Activated B cell treated with CpG ODN at 0.5 μM for 24 hours (primary cell): ENCODE results near the gene PRPF8. TPM values are rescaled to one million over a fixed set of nuclear protein-coding genes. Genes with fewer than 3 reads are reported as not detected.

Experiments
- ATAC-seq: fragments of 200-7000 bp; cut with Tn5 transposase; one replicate; pipeline ENCODE4 v1.10.0; 2021; ENCODE audit warnings: low read depth, mild to moderate bottlenecking, moderate library complexity
- CTCF ChIA-PET: fragments of 350-600 bp; sonication (Branson Sonifier 250); formaldehyde crosslinking; loops from one replicate; lab custom pipeline; 2021; ENCODE audit warnings: antibody characterized with exemption; lab: Charles Lee
- POLR2A ChIA-PET: fragments of 350-600 bp; sonication (Branson Sonifier 250); formaldehyde crosslinking; loops from one replicate; lab custom pipeline; 2021; ENCODE audit warnings: antibody characterized with exemption; lab: Charles Lee
- DNase-seq: peaks from one replicate; pipeline ENCODE4 v3.0.0; 2022
- H3K27ac Mint-ChIP-seq: one replicate; pipeline ENCODE4 v1.8.0; 2020; ENCODE audit warnings: mixed read lengths
- H3K27me3 Mint-ChIP-seq: one replicate; pipeline ENCODE4 v1.8.0; 2021; ENCODE audit warnings: mixed read lengths
- H3K36me3 Mint-ChIP-seq: one replicate; pipeline ENCODE4 v1.8.0; 2021; ENCODE audit warnings: low read depth, mixed read lengths
- H3K4me1 Mint-ChIP-seq: one replicate; pipeline ENCODE4 v1.8.0; 2021; ENCODE audit warnings: mixed read lengths
- H3K4me3 Mint-ChIP-seq: one replicate; pipeline ENCODE4 v1.8.0; 2020; ENCODE audit warnings: mild to moderate bottlenecking, mixed read lengths
- H3K9me3 Mint-ChIP-seq: one replicate; pipeline ENCODE4 v1.8.0; 2020; ENCODE audit warnings: mixed read lengths
- intact Hi-C: fragments of 100-400 bp; cut with micrococcal nuclease; formaldehyde crosslinking; loops from one replicate; pipeline ENCODE4 v1.15.1; 2024
- total RNA-seq: library from RNA; stranded (reverse); gene quantifications from 2 replicates; pipeline ENCODE4 v1.2.3, GENCODE V29; 2022
- TF ChIP-seq, protein P1 (sequence below): fragments of 200-600 bp; IDR thresholded peaks from one replicate; pipeline ENCODE4 v1.8.0; 2022; ENCODE audit warnings: antibody characterized with exemption, mild to moderate bottlenecking

PRPF8 gene
- total RNA-seq, 1 donor from 2014 or later = 442 TPM

DNA sequence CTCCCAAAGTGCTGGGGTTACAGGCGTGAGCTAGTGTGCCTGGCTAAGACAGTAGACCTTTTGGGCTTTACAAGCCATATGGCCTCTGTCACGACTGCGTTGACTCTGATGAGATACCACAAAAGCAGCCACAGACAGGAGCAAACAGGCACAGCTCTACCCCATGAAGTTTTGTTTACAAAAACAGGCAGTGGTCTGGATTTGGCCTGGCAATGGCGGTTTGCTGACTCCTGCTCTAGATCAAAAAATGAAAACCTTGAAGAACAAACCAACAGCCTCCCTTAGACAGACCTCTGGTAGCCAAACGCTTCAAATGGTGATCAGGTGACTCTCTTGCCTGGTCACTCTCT is 76.7 kb downstream of the PRPF8 start:
- H3K4me3 Mint-ChIP-seq = no peak overlapping the region
- H3K9me3 Mint-ChIP-seq = no peaks in the 10 kb centered on the region
- H3K4me1 Mint-ChIP-seq = peaks cover 36% of the 10 kb centered on the region
- H3K36me3 Mint-ChIP-seq = peaks cover 63% of the 10 kb centered on the region
- ChIA-PET POLR2A (interaction anchor here (0.6 to 17.0 kb wide), 17 partner anchors 11 to 92 kb away, joined by 3 to 336 read pairs (median 12); partner anchors contain the start of genes INPP5K, PITPNA, PRPF8 and RILP), CTCF (interaction anchor here (0.7 to 2.8 kb wide), 6 partner anchors 19 to 243 kb away, joined by 3 to 27 read pairs (median 5); partner anchors contain the start of gene SCARF1)
- intact Hi-C loops = loop anchor here (1.0 kb wide), 3 partner anchors 15 to 31 kb away; partner anchors contain the start of gene SLC43A2
- ATAC-seq (no peak), DNase-seq (no peak)
- H3K27me3 Mint-ChIP-seq = no peaks in the 10 kb centered on the region
- H3K27ac Mint-ChIP-seq = peak overlapping the region; percentile 86
- TF ChIP-seq, protein P1, sequence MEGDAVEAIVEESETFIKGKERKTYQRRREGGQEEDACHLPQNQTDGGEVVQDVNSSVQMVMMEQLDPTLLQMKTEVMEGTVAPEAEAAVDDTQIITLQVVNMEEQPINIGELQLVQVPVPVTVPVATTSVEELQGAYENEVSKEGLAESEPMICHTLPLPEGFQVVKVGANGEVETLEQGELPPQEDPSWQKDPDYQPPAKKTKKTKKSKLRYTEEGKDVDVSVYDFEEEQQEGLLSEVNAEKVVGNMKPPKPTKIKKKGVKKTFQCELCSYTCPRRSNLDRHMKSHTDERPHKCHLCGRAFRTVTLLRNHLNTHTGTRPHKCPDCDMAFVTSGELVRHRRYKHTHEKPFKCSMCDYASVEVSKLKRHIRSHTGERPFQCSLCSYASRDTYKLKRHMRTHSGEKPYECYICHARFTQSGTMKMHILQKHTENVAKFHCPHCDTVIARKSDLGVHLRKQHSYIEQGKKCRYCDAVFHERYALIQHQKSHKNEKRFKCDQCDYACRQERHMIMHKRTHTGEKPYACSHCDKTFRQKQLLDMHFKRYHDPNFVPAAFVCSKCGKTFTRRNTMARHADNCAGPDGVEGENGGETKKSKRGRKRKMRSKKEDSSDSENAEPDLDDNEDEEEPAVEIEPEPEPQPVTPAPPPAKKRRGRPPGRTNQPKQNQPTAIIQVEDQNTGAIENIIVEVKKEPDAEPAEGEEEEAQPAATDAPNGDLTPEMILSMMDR = no peak

DNA sequence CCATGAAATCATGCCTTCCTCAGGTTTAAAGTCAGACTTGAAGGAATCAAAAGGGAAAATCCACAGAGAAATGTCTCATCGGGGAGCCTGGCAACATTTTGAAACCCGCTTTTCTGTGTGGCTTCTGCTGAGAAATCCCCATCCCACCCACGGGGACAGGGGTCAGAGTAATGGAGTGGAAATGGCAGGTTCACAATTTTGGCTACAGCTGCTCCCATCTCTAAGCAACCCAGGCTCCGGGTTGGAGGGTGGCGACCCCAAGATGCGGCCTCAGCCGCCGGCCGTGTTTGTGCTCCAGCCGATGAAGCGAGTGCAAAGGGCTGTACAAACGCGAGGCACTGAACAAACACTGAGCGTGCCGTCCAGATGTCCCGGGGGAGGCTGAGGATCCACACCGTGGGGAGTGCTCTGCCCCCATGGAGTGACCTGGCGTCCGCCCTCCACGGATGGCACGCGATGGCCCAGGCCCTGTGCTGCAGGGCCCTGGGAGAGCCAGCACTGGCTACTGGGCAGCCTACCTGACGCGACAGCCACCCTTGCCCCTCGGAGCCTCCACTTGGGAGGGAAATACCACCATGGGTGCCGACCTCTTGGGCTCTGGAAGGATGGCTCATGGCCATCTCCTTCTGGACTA is 78.2 kb downstream of the PRPF8 start:
- H3K27ac Mint-ChIP-seq = peak overlapping the region; percentile 86
- no peak for ATAC-seq
- H3K27me3 Mint-ChIP-seq = no peaks in the 10 kb centered on the region
- TF ChIP-seq, protein P1 = no peak
- H3K9me3 Mint-ChIP-seq = peaks cover 2% of the 10 kb centered on the region
- H3K4me3 Mint-ChIP-seq = peak overlapping the region; percentile 67
- ChIA-PET CTCF (interaction anchor here (0.8 to 2.8 kb wide), 3 partner anchors 32 to 42 kb away, joined by 3 to 27 read pairs (median 10); no protein-coding TSS in a partner anchor), POLR2A (interaction anchor here (0.5 to 17.0 kb wide), 17 partner anchors 8 to 482 kb away, joined by 3 to 336 read pairs (median 12); partner anchors contain the start of genes INPP5K, PITPNA, PRPF8 and RILP)
- intact Hi-C loops = no loop called here
- DNase-seq = no peak
- peaks cover 56% of the 10 kb centered on the region for H3K36me3 Mint-ChIP-seq
- peaks cover 36% of the 10 kb centered on the region for H3K4me1 Mint-ChIP-seq

DNA sequence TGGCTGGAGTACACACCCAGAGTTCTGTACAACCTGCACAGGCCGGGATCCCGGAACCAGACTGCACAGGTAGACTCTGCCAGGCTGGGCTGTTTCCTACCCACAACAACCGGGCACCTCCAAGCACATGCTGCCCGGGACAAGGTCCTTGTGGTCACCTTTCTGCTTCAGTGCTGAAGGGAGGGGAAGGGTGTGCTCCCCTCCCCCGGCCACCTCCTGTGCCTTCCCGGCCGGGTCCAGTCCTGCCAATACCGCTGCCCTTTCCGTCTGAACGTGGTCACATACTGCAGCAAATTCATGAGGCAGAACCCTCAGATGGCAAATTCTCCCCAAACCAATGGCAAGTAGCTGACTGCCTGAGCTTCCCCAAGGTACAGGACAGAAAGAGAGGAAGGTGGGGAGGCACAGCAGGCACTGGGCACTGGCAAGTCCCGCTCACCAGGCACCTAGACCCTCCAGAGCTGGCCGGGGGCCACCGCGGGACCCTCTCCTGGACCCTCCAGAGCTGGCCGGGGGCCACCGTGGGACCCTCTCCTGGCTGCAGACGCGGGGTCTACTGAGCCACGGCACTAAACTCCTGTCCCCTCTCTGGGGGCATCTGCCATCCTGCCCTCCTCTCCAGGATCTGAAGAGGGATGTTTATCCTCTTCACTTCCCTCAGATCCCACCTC is 78.9 kb downstream of the PRPF8 start:
- H3K27me3 Mint-ChIP-seq = no peaks in the 10 kb centered on the region
- TF ChIP-seq, protein P1 = no peak
- H3K36me3 Mint-ChIP-seq = peaks cover 58% of the 10 kb centered on the region
- ATAC-seq (no peak), DNase-seq (no peak)
- H3K9me3 Mint-ChIP-seq = peaks cover 2% of the 10 kb centered on the region
- peak overlapping the region; percentile 86 for H3K27ac Mint-ChIP-seq
- H3K4me1 Mint-ChIP-seq = peaks cover 36% of the 10 kb centered on the region
- intact Hi-C loops = no loop called here
- POLR2A ChIA-PET = interaction anchor here (1.2 to 17.0 kb wide), 7 partner anchors 14 to 378 kb away, joined by 3 to 336 read pairs (median 23); partner anchors contain the start of genes INPP5K and SLC43A2
- CTCF ChIA-PET = interaction anchor here (2.4 kb wide), 1 partner anchor 32 kb away, joined by 10 read pairs; no protein-coding TSS in a partner anchor
- H3K4me3 Mint-ChIP-seq = peak overlapping the region; percentile 67

DNA sequence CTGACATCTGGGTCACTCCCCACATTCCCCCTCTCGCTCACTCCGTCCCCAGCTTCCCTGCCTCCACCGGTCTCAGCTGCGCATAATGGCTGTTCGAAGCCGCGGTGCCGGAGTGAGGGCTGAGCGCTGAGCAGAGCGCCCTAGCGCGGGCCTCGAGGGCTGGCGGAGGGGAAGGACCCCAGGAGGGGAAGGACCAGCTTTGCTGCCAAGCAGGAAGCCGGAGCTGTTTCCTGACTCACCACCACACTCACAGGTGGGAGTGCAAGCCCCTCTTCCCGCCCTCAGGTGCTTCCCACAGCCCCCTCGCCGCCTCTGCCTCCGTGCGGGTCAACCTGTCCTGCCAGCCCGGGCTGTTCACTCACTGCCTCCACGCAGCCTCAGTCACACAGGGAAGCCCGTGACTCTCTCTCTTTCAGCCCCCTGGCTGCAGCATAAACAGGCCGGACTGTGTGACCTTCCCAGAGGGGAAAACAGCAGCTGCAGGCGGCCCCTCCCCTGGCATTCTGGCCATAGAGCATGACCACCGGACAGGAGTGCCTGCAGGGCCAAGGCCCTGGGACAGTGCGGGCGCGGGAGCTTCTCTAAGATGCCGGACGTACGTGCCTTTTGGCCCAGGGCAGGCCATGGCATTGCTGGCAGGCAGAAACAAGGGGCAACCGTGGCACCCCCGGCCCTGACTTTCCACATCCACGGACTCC is 79.7 kb downstream of the PRPF8 start:
- DNase-seq = no peak
- H3K27ac Mint-ChIP-seq = peak overlapping the region; percentile 63
- ChIA-PET POLR2A (interaction anchor here (1.0 to 17.0 kb wide), 6 partner anchors 9 to 377 kb away, joined by 3 to 336 read pairs (median 26); partner anchors contain the start of genes INPP5K and SLC43A2), CTCF (interaction anchor here (2.4 kb wide), 1 partner anchor 31 kb away, joined by 10 read pairs; no protein-coding TSS in a partner anchor)
- ATAC-seq = no peak
- TF ChIP-seq, protein P1 = no peak
- H3K36me3 Mint-ChIP-seq = peaks cover 59% of the 10 kb centered on the region
- H3K4me3 Mint-ChIP-seq = no peak overlapping the region
- peaks cover 2% of the 10 kb centered on the region for H3K9me3 Mint-ChIP-seq
- peaks cover 36% of the 10 kb centered on the region for H3K4me1 Mint-ChIP-seq
- H3K27me3 Mint-ChIP-seq = no peaks in the 10 kb centered on the region
- intact Hi-C loops = no loop called here
